ENCODE results near the gene RGS7. TPM values are rescaled to one million over a fixed set of nuclear protein-coding genes. Genes with fewer than 3 reads are reported as not detected.

Gene RGS7
- total and polyA plus RNA-seq, 2 donors from 2014 or later: 3.6 TPM; not detected in 1

DNA sequence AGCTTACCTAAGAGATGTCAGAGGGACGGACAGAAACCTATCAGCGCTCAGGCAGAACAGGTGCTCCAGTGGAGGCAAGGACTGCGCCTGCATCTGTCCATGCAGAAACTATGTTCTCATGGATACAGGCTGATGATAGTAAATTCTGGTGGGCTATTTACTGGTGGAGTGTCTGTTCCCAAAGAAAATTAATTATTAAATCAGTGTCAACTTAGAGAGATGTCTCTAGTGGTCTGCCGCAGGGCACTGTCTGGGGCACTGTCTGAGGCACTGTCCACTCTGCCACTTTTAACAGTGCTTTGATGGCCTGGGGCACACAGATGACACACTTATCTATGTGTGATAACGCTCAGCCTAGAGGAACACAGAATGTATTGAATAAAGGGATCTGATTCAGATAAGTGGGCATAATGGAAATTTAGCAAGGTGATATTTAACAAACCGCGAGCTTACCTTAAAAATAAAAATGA is 148.1 kb downstream of the RGS7 start:
- peak in 1 of 5 donors; percentile 40 for DNase-seq
- H3K36me3 ChIP-seq (ENCODE audit: control insufficient read depth in 2 of 3, insufficient read depth in 3 of 3, low read length in 3 of 3): no peaks in the 10 kb centered on the region
- H3K4me3 ChIP-seq (ENCODE audit: low read length in 3 of 3): no peak overlapping the region
- no peaks in the 10 kb centered on the region for H3K27me3 ChIP-seq (ENCODE audit: control insufficient read depth, insufficient read depth, low read length)
- H3K27ac ChIP-seq (ENCODE audit: low read depth in 2 of 2, low read length in 2 of 2): no peak overlapping the region
- no peaks in the 10 kb centered on the region for H3K4me1 ChIP-seq (ENCODE audit: control insufficient read depth in 2 of 3, insufficient read depth in 2 of 3, low read depth in 1 of 3, low read length in 3 of 3)
- intact Hi-C loops (cut with DNase I): no loop called here
- no peak overlapping the region for H3K9ac ChIP-seq (ENCODE audit: low read length in 3 of 3)
- TF ChIP-seq, protein P1, sequence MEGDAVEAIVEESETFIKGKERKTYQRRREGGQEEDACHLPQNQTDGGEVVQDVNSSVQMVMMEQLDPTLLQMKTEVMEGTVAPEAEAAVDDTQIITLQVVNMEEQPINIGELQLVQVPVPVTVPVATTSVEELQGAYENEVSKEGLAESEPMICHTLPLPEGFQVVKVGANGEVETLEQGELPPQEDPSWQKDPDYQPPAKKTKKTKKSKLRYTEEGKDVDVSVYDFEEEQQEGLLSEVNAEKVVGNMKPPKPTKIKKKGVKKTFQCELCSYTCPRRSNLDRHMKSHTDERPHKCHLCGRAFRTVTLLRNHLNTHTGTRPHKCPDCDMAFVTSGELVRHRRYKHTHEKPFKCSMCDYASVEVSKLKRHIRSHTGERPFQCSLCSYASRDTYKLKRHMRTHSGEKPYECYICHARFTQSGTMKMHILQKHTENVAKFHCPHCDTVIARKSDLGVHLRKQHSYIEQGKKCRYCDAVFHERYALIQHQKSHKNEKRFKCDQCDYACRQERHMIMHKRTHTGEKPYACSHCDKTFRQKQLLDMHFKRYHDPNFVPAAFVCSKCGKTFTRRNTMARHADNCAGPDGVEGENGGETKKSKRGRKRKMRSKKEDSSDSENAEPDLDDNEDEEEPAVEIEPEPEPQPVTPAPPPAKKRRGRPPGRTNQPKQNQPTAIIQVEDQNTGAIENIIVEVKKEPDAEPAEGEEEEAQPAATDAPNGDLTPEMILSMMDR (IDR thresholded peaks at IDR 0.05; ENCODE audit: borderline replicate concordance, extremely low read depth, insufficient read depth): no peak
- FAIRE-seq: no peak
- H3K9me3 ChIP-seq (ENCODE audit: control insufficient read depth in 2 of 3, insufficient read depth in 1 of 3, low read length in 3 of 3): no peaks in the 10 kb centered on the region

DNA sequence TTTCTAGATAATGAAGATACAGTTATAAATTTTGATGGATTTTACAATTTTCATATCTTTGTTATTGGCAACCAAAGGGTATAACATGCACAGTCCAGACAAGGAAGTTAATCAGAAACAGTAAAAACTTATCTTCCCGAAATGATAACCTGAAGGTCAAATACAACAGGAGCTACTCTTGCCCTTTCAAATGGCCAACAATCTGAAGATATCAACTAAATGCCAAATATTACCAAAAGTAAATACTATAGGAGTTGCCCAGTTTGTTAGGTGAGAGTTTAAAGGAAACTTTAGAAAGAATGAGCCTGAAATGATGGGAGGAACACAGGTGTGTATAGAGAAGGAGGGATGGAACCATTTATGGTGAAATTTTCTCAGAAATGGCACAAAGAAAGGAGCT is 153.2 kb downstream of the RGS7 start:
- H3K9ac ChIP-seq (ENCODE audit: low read length in 3 of 3): no peak overlapping the region
- H3K27me3 ChIP-seq (ENCODE audit: control insufficient read depth, insufficient read depth, low read length): no peaks in the 10 kb centered on the region
- DNase-seq (no peak), FAIRE-seq (no peak)
- no peaks in the 10 kb centered on the region for H3K9me3 ChIP-seq (ENCODE audit: control insufficient read depth in 2 of 3, insufficient read depth in 1 of 3, low read length in 3 of 3)
- intact Hi-C loops (cut with DNase I): no loop called here
- no peak overlapping the region for H3K4me3 ChIP-seq (ENCODE audit: low read length in 3 of 3)
- peaks cover 0 to 2% (median 0%) of the 10 kb centered on the region in 3 donors for H3K4me1 ChIP-seq (ENCODE audit: control insufficient read depth in 2 of 3, insufficient read depth in 2 of 3, low read depth in 1 of 3, low read length in 3 of 3)
- H3K36me3 ChIP-seq (ENCODE audit: control insufficient read depth in 2 of 3, insufficient read depth in 3 of 3, low read length in 3 of 3): no peaks in the 10 kb centered on the region
- H3K27ac ChIP-seq (ENCODE audit: low read depth in 2 of 2, low read length in 2 of 2): no peak overlapping the region
- TF ChIP-seq, protein P1 (IDR thresholded peaks at IDR 0.05; ENCODE audit: borderline replicate concordance, extremely low read depth, insufficient read depth): no peak

DNA sequence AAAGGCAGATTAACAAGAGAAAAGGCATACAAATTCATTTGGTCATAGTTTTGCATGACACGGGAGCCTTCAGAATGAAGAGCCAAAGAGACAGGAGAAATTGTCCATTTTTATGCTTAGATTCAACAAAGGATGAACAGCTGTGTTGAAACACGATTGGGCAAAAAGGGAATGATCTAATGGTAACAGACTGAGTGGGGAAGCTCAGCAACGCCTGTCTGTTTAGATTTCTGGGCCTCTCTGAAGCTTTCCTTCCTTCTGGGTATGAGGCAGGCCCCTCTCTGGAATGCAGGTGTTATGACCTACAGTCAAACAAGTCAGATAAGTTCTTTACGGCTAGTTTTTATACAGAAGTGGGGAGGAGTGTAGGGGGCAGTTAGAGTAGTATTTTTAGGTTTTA is 154.6 kb downstream of the RGS7 start:
- Histone ChIP-seq H3K4me3 (ENCODE audit: low read length in 3 of 3) (no peak overlapping the region), H3K4me1 (ENCODE audit: control insufficient read depth in 2 of 3, insufficient read depth in 2 of 3, low read depth in 1 of 3, low read length in 3 of 3) (peaks cover 0 to 2% (median 0%) of the 10 kb centered on the region in 3 donors), H3K27ac (ENCODE audit: low read depth in 2 of 2, low read length in 2 of 2) (no peak overlapping the region), H3K9ac (ENCODE audit: low read length in 3 of 3) (no peak overlapping the region), H3K36me3 (ENCODE audit: control insufficient read depth in 2 of 3, insufficient read depth in 3 of 3, low read length in 3 of 3) (no peaks in the 10 kb centered on the region), H3K9me3 (ENCODE audit: control insufficient read depth in 2 of 3, insufficient read depth in 1 of 3, low read length in 3 of 3) (no peaks in the 10 kb centered on the region), H3K27me3 (ENCODE audit: control insufficient read depth, insufficient read depth, low read length) (no peaks in the 10 kb centered on the region)
- TF ChIP-seq, protein P1 (IDR thresholded peaks at IDR 0.05; ENCODE audit: borderline replicate concordance, extremely low read depth, insufficient read depth): no peak
- DNase-seq (peak in 3 of 5 donors; percentile 57 to 76 (median 67)), FAIRE-seq (no peak)
- intact Hi-C loops (cut with DNase I): no loop called here

GRCh38 chr1:241186716-241187115 is 170.3 kb downstream of the RGS7 start:
- Histone ChIP-seq H3K4me1 (ENCODE audit: control insufficient read depth in 2 of 3, insufficient read depth in 2 of 3, low read depth in 1 of 3, low read length in 3 of 3) (no peaks in the 10 kb centered on the region), H3K9me3 (ENCODE audit: control insufficient read depth in 2 of 3, insufficient read depth in 1 of 3, low read length in 3 of 3) (no peaks in the 10 kb centered on the region), H3K36me3 (ENCODE audit: control insufficient read depth in 2 of 3, insufficient read depth in 3 of 3, low read length in 3 of 3) (no peaks in the 10 kb centered on the region), H3K9ac (ENCODE audit: low read length in 3 of 3) (no peak overlapping the region), H3K4me3 (ENCODE audit: low read length in 3 of 3) (no peak overlapping the region), H3K27me3 (ENCODE audit: control insufficient read depth, insufficient read depth, low read length) (no peaks in the 10 kb centered on the region), H3K27ac (ENCODE audit: low read depth in 2 of 2, low read length in 2 of 2) (no peak overlapping the region)
- FAIRE-seq (no peak), DNase-seq (no peak)
- intact Hi-C loops (cut with DNase I): no loop called here
- TF ChIP-seq, protein P1 (IDR thresholded peaks at IDR 0.05; ENCODE audit: borderline replicate concordance, extremely low read depth, insufficient read depth): no peak
